CD4-positive, CD25-positive, alpha-beta regulatory T cell (primary cell): ENCODE data around the gene PHF23. TPM values are rescaled to one million over a fixed set of nuclear protein-coding genes. Genes with fewer than 3 reads are reported as not detected.

Source experiments
- ATAC-seq, 2 donors: fragments of 150-1000 bp; cut with Tn5 transposase; one replicate each; pipeline ENCODE4 v1.10.0; 2021; ENCODE audit warnings: low read depth in 2 of 2, moderate number of reproducible peaks in 2 of 2, moderate library complexity in 1 of 2
- DNase-seq, 3 donors: peaks; one replicate each; pipeline versions ENCODE4 v3.0.0 to v3.0.0-alpha.2; 2012 to 2022; ENCODE audit warnings: mixed read lengths in 1 of 3
- H3K27ac ChIP-seq: one replicate; pipeline ENCODE4 v1.7.0; 2013; ENCODE audit warnings: mild to moderate bottlenecking, low read length; ENCODE audit not compliant: insufficient read depth, poor library complexity, severe bottlenecking
- H3K27me3 ChIP-seq: one replicate; pipeline ENCODE4 v1.7.0; 2013; ENCODE audit warnings: low read length; ENCODE audit not compliant: control insufficient read depth, insufficient read depth
- H3K36me3 ChIP-seq: one replicate; pipeline ENCODE4 v1.7.0; 2013; ENCODE audit warnings: mild to moderate bottlenecking, low read length, moderate library complexity; ENCODE audit not compliant: control insufficient read depth, insufficient read depth
- H3K4me1 ChIP-seq: 2 replicates; pipeline ENCODE4 v1.7.0; 2013; ENCODE audit warnings: mild to moderate bottlenecking, low read length; ENCODE audit not compliant: insufficient read depth, control insufficient read depth, poor library complexity, severe bottlenecking
- H3K4me3 ChIP-seq: one replicate; pipeline ENCODE4 v1.7.0; 2013; ENCODE audit warnings: low read depth, mild to moderate bottlenecking, low read length, moderate library complexity
- H3K9me3 ChIP-seq, 2 experiments: 1 replicate in 1 of 2; 2 replicates in 1 of 2; pipeline ENCODE4 v1.7.0; 2013; ENCODE audit warnings: low read length in 2 of 2, mild to moderate bottlenecking in 1 of 2, moderate library complexity in 1 of 2; ENCODE audit not compliant: control insufficient read depth in 2 of 2
- H3K27ac Mint-ChIP-seq, 3 donors: one replicate each; pipeline ENCODE4 v1.8.0; 2020 to 2022; ENCODE audit warnings: mild to moderate bottlenecking in 3 of 3, mixed read lengths in 3 of 3, moderate library complexity in 2 of 3
- H3K27me3 Mint-ChIP-seq: one replicate; pipeline ENCODE4 v1.8.0; 2022; ENCODE audit warnings: mild to moderate bottlenecking, mixed read lengths
- H3K36me3 Mint-ChIP-seq: one replicate; pipeline ENCODE4 v1.8.0; 2020; ENCODE audit warnings: mixed read lengths
- H3K4me1 Mint-ChIP-seq, 4 donors: one replicate each; pipeline ENCODE4 v1.8.0; 2020 to 2022; ENCODE audit warnings: mixed read lengths in 4 of 4, mild to moderate bottlenecking in 1 of 4
- H3K4me3 Mint-ChIP-seq, 4 donors: one replicate each; pipeline ENCODE4 v1.8.0; 2020 to 2022; ENCODE audit warnings: mild to moderate bottlenecking in 4 of 4, mixed read lengths in 4 of 4, moderate library complexity in 3 of 4
- H3K9me3 Mint-ChIP-seq, 7 donors: one replicate each; pipeline ENCODE4 v1.8.0; 2020 to 2022; ENCODE audit warnings: mixed read lengths in 7 of 7, mild to moderate bottlenecking in 3 of 7, moderate library complexity in 2 of 7
- polyA plus RNA-seq, 4 donors: library from polyadenylated mRNA; unstranded; fragments of 300-500 nt; fragmentation: Illumina TruSeq; gene quantifications; one replicate each; pipeline ENCODE4 v1.2.3, GENCODE V29; 2021
- total RNA-seq: library from RNA; stranded (reverse); gene quantifications from one replicate; pipeline ENCODE4 v1.2.3, GENCODE V29; 2022

Gene PHF23
- 16.0 TPM for total RNA-seq
- 10 to 100 TPM; 17.0 to 24.8 (median 21.2) TPM for polyA plus RNA-seq

DNA sequence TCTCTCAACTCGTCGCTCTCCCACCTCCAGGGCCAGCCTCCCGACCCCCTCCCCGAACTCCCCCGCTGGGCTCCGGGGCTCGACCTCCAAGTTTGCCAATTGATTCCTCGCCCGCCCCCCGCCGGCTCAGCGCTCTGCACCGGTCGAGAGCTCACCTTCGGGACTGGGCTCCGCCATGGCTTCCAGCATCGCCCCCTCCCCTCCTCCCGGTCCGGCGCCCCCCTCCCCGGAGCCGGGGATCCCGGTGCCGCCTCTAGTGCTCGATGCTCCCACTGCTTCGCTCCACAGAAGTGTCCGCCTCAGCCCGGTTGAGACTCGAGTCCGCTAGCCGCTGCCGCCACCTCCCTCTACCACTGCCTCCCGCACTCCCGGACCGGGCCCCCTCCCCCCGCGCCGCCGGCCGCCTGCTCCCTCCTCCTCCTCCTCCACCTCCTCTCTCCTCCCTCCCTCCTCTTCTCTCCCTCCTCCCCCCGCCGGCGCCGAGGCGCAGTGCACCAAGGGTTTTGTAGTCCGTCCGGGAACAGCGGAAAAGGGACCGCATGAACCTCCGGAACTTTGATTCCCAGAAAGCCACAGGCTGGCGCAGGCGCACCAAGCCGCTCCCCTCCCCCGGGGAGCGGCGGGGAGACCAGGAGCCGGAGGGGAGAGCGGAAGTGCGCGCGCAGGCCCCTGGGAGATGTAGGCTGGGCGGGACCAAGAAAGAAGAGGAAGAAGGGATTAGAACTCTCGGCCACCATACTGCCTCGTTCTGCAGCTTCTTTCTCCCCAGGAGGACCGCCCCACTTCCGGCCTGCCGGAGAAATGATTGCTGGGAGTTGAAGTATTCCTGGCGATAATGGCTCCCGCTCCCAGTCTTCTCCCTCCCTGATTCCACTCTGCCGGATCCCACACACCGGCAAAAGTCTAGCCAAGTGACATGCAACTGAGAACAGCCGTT is at the start of gene PHF23:
Gene PHF23 (minus strand): TSS at position 367 of the 937 bp plus-strand sequence. CDS start 178 bp downstream, at position 189.
- peaks cover 48% of the 10 kb centered on the region for H3K4me1 ChIP-seq
- H3K27me3 ChIP-seq, result no peaks in the 10 kb centered on the region
- peak within 1 kb of the TSS; percentile 90 for H3K27ac ChIP-seq
- peaks cover 25% of the 10 kb centered on the region for H3K36me3 Mint-ChIP-seq
- peak within 1 kb of the TSS; percentile 96 to 99 (median 98) for H3K27ac Mint-ChIP-seq
- peak within 1 kb of the TSS; percentile 77 for H3K4me3 ChIP-seq
- H3K36me3 ChIP-seq, result peaks cover 27% of the 10 kb centered on the region
- DNase-seq (peak; percentile 95 to 99 (median 96)), ATAC-seq (peak; percentile 65 to 68)
- peaks cover 10% of the 10 kb centered on the region for H3K27me3 Mint-ChIP-seq
- H3K4me3 Mint-ChIP-seq, result peak within 1 kb of the TSS; percentile 92 to 97 (median 96)
- peaks cover 0 to 1% (median 0%) of the 10 kb centered on the region in 7 donors for H3K9me3 Mint-ChIP-seq
- no peaks in the 10 kb centered on the region for H3K9me3 ChIP-seq
- peaks cover 20 to 65% (median 42%) of the 10 kb centered on the region in 4 donors for H3K4me1 Mint-ChIP-seq

DNA sequence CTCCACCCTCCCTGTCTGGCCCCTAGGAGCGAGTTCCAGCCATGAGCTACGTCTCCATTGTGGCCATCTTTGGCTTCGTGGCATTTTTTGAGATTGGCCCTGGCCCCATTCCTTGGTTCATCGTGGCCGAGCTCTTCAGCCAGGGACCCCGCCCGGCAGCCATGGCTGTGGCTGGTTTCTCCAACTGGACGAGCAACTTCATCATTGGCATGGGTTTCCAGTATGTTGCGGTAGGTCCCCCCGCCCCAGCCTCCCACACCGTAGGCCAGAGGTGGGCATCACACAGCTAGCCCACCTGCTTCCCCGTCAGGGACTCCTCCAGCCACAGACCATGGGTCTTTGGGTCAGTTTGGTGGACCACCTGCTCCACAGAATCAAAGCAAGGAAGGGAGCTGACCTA is 46.4 kb upstream of the PHF23 start:
- Histone ChIP-seq H3K27me3 (peaks cover 2% of the 10 kb centered on the region), H3K27ac (no peak overlapping the region), H3K4me1 (peaks cover 19% of the 10 kb centered on the region), H3K9me3 (no peaks in the 10 kb centered on the region), H3K4me3 (no peak overlapping the region), H3K36me3 (no peaks in the 10 kb centered on the region)
- Mint-ChIP-seq H3K9me3 (peaks cover 0 to 1% (median 0%) of the 10 kb centered on the region in 7 donors), H3K4me3 (no peak overlapping the region), H3K27me3 (peaks cover 56% of the 10 kb centered on the region), H3K27ac (no peak overlapping the region), H3K36me3 (no peaks in the 10 kb centered on the region), H3K4me1 (peaks cover 0 to 24% (median 7%) of the 10 kb centered on the region in 4 donors)
- ATAC-seq, result no peak
- DNase-seq, result no peak

DNA sequence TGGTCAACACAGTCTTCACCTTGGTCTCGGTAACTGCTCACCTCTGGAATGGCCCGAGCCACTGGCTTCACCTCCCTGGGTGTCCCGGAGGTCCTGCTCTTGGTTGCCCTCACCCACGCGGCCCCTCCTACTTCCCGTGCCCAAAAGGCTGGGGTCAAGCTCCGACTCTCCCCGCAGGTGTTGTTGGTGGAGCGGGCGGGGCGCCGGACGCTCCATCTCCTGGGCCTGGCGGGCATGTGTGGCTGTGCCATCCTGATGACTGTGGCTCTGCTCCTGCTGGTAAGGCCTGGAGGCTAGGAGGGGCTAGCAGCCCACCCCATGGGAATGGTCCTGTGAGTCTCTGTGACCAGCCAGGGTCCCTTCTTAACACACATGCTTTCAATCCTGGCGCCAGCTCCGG is 45.7 kb upstream of the PHF23 start:
- peaks cover 0 to 30% (median 11%) of the 10 kb centered on the region in 4 donors for H3K4me1 Mint-ChIP-seq
- DNase-seq, result no peak
- H3K9me3 Mint-ChIP-seq, result peaks cover 0 to 1% (median 0%) of the 10 kb centered on the region in 7 donors
- no peaks in the 10 kb centered on the region for H3K9me3 ChIP-seq
- no peak for ATAC-seq
- H3K4me3 ChIP-seq, result no peak overlapping the region
- no peak overlapping the region for H3K4me3 Mint-ChIP-seq
- no peaks in the 10 kb centered on the region for H3K36me3 ChIP-seq
- no peak overlapping the region for H3K27ac Mint-ChIP-seq
- peaks cover 2% of the 10 kb centered on the region for H3K27me3 ChIP-seq
- H3K27me3 Mint-ChIP-seq, result peaks cover 63% of the 10 kb centered on the region
- peaks cover 21% of the 10 kb centered on the region for H3K4me1 ChIP-seq
- H3K27ac ChIP-seq, result no peak overlapping the region
- H3K36me3 Mint-ChIP-seq, result no peaks in the 10 kb centered on the region

DNA sequence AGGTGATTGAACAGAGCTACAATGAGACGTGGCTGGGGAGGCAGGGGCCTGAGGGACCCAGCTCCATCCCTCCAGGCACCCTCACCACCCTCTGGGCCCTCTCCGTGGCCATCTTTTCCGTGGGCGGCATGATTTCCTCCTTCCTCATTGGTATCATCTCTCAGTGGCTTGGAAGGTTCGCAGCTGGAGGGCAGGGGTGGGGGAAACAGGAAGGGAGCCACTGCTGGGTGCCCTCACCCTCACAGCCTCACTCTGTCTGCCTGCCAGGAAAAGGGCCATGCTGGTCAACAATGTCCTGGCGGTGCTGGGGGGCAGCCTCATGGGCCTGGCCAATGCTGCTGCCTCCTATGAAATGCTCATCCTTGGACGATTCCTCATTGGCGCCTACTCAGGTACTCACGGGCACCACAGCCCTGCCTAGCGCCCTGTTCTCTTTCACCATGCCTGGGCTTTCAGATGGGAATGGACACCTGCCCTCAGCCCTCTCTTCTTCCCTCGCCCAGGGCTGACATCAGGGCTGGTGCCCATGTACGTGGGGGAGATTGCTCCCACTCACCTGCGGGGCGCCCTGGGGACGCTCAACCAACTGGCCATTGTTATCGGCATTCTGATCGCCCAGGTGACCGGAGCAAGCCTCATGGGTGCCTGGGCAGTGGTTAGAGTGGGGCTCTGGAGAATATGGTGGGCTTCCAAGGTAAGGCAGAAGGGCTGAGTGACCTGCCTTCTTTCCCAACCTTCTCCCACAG is 44.4 kb upstream of the PHF23 start:
- peaks cover 63% of the 10 kb centered on the region for H3K27me3 Mint-ChIP-seq
- H3K27me3 ChIP-seq, result peaks cover 2% of the 10 kb centered on the region

DNA sequence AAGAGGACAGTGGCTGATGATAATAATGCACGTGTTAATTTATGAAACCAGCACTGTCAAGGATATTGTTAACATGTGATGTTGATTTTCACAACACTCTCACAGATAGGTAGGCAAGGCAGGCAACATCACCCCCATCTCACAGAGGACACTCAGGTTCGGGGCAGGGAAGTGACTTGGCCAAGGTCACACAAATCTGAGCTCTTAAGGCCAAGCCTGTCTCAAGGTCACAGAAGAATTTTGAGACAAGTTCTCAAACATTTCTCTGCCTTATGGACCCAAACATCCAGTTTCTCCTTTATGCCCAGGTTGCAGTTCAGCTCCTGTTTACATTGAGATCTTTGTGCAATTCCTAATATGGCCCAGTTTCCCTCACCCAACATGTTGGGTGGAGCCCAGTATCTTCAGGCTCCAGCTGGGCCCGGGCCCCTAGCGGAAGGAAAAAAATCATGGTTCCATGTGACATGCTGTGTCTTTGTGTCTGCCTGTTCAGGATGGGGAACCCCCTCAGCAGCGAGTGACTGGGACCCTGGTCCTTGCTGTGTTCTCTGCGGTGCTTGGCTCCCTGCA is 43.6 kb upstream of the PHF23 start:
- Mint-ChIP-seq H3K4me1 (peaks cover 0 to 31% (median 12%) of the 10 kb centered on the region in 4 donors), H3K36me3 (no peaks in the 10 kb centered on the region), H3K9me3 (peaks cover 0 to 1% (median 0%) of the 10 kb centered on the region in 7 donors), H3K27me3 (peaks cover 55% of the 10 kb centered on the region), H3K4me3 (peak overlapping the region in 3 of 4 donors; percentile 47 to 59 (median 50)), H3K27ac (no peak overlapping the region)
- DNase-seq (no peak), ATAC-seq (no peak)
- Histone ChIP-seq H3K9me3 (no peaks in the 10 kb centered on the region), H3K27me3 (peaks cover 2% of the 10 kb centered on the region), H3K27ac (no peak overlapping the region), H3K4me3 (no peak overlapping the region), H3K36me3 (no peaks in the 10 kb centered on the region), H3K4me1 (peaks cover 21% of the 10 kb centered on the region)

More for the DNA sequence above, 44.4 kb upstream of the PHF23 start:
- Mint-ChIP-seq H3K9me3 (peaks cover 0 to 1% (median 0%) of the 10 kb centered on the region in 7 donors), H3K4me1 (peaks cover 0 to 31% (median 12%) of the 10 kb centered on the region in 4 donors), H3K27ac (no peak overlapping the region), H3K36me3 (no peaks in the 10 kb centered on the region), H3K4me3 (peak overlapping the region in 1 of 4 donors; percentile 59)
- ATAC-seq (no peak), DNase-seq (no peak)
- Histone ChIP-seq H3K27ac (no peak overlapping the region), H3K4me1 (peaks cover 21% of the 10 kb centered on the region), H3K9me3 (no peaks in the 10 kb centered on the region), H3K4me3 (no peak overlapping the region), H3K36me3 (no peaks in the 10 kb centered on the region)

DNA sequence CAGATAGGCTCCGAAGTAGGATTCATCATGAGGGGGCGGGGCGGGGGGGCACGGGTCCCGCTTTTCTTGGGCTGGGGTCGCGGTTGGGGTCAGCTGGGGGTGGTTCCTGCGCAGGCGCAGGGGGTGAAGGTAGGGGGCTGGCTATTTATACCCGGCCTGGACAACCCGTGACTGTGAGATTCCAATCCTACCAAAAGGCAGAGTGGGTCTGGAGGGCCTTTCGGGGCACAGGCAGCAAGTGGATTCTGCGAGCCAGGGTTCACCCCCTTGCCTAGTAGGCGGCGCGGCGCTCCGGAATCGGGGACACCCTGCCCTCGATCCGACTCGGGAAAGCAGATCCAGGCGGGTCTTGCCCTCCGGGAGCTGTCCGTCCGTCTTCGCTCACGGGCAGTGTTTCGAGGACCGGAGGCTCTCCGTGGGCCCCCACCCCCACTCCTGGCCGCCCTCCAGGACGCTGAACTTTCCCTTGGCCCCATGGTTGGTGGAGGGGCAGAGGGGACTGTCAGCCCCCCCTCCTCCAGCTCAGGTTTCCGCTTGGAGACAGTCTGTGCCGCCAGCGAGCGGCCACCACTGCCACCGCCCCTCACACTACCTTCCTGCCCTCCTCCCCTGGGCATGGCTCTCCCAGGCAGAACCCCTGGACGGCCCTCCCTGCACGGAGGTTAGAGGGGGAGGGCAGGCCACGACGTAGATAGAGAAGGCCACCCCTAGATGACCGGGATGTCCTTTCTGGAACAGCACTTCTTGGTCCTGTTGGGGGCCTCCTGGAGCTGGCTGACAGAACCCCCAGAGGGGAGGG is 42.9 kb upstream of the PHF23 start:
- H3K4me3 Mint-ChIP-seq, result peak overlapping the region; percentile 46 to 85 (median 70)
- ATAC-seq (no peak), DNase-seq (no peak)
- no peaks in the 10 kb centered on the region for H3K9me3 ChIP-seq
- H3K4me1 Mint-ChIP-seq, result peaks cover 0 to 31% (median 12%) of the 10 kb centered on the region in 4 donors
- peaks cover 53% of the 10 kb centered on the region for H3K27me3 Mint-ChIP-seq
- peaks cover 21% of the 10 kb centered on the region for H3K4me1 ChIP-seq
- no peak overlapping the region for H3K27ac ChIP-seq
- peaks cover 0 to 1% (median 0%) of the 10 kb centered on the region in 7 donors for H3K9me3 Mint-ChIP-seq
- H3K27me3 ChIP-seq, result peaks cover 2% of the 10 kb centered on the region
- H3K4me3 ChIP-seq, result no peak overlapping the region
- no peaks in the 10 kb centered on the region for H3K36me3 ChIP-seq
- H3K36me3 Mint-ChIP-seq, result no peaks in the 10 kb centered on the region
- H3K27ac Mint-ChIP-seq, result no peak overlapping the region
